Left ventricle myocardium inferior (tissue), 1 donor: ENCODE data around the gene PSIP1. TPM values are rescaled to one million over a fixed set of nuclear protein-coding genes. Genes with fewer than 3 reads are reported as not detected.

Experiments used
- DNase-seq: peaks from one replicate; pipeline ENCODE4 v3.0.0-alpha.2; 2020
- H3K27ac ChIP-seq: fragments of 200-600 bp; replicated peaks from 2 replicates; pipeline ENCODE4 v1.8.0; 2021
- H3K27me3 ChIP-seq: fragments of 200-600 bp; 2 replicates; pipeline ENCODE4 v1.8.0; 2021; ENCODE audit warnings: low read depth
- H3K36me3 ChIP-seq: fragments of 200-600 bp; 2 replicates; pipeline ENCODE4 v1.8.0; 2021
- H3K4me1 ChIP-seq: fragments of 200-600 bp; 2 replicates; pipeline ENCODE4 v1.8.0; 2021
- H3K4me3 ChIP-seq: fragments of 200-600 bp; 2 replicates; pipeline ENCODE4 v1.8.0; 2021; ENCODE audit warnings: mild to moderate bottlenecking, moderate library complexity
- H3K9me3 ChIP-seq: fragments of 200-600 bp; replicated peaks from 2 replicates; pipeline ENCODE4 v1.8.0; 2021
- intact Hi-C: fragments of 100-400 bp; cut with micrococcal nuclease; formaldehyde crosslinking; loops from one replicate; pipeline ENCODE4 v1.11.0; 2022
- total RNA-seq: library from RNA; stranded (reverse); fragmentation: NEBNext Ultra II Directional; extraction: Animal tissue kit (Norgen Biotek cat#: 25700); gene quantifications from one replicate; pipeline ENCODE4 v1.2.1, GENCODE V29; 2021
- TF ChIP-seq, protein P1 (sequence below): fragments of 200-600 bp; IDR thresholded peaks from 2 replicates; pipeline ENCODE4 v1.8.0; 2021; ENCODE audit warnings: antibody characterized with exemption, mild to moderate bottlenecking, borderline replicate concordance
- donor health status: DM: no; HTN: yes; CAD: no; lungs with severe emphysema.

Gene PSIP1
- total RNA-seq, 1 donor from 2014 or later: 22.5 TPM

- Histone ChIP-seq H3K27me3 (no peaks in the 10 kb centered on the region), H3K4me3 (no peak overlapping the region), H3K27ac (no peak overlapping the region), H3K4me1 (no peaks in the 10 kb centered on the region), H3K9me3 (no peaks in the 10 kb centered on the region), H3K36me3 (peaks cover 27% of the 10 kb centered on the region)
- DNase-seq: no peak
- intact Hi-C loops: no loop called here
- TF ChIP-seq, protein P1, sequence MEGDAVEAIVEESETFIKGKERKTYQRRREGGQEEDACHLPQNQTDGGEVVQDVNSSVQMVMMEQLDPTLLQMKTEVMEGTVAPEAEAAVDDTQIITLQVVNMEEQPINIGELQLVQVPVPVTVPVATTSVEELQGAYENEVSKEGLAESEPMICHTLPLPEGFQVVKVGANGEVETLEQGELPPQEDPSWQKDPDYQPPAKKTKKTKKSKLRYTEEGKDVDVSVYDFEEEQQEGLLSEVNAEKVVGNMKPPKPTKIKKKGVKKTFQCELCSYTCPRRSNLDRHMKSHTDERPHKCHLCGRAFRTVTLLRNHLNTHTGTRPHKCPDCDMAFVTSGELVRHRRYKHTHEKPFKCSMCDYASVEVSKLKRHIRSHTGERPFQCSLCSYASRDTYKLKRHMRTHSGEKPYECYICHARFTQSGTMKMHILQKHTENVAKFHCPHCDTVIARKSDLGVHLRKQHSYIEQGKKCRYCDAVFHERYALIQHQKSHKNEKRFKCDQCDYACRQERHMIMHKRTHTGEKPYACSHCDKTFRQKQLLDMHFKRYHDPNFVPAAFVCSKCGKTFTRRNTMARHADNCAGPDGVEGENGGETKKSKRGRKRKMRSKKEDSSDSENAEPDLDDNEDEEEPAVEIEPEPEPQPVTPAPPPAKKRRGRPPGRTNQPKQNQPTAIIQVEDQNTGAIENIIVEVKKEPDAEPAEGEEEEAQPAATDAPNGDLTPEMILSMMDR: no peak
Measured at GRCh38 chr9:15501803-15502202, 9.0 kb downstream of the PSIP1 start.

DNA sequence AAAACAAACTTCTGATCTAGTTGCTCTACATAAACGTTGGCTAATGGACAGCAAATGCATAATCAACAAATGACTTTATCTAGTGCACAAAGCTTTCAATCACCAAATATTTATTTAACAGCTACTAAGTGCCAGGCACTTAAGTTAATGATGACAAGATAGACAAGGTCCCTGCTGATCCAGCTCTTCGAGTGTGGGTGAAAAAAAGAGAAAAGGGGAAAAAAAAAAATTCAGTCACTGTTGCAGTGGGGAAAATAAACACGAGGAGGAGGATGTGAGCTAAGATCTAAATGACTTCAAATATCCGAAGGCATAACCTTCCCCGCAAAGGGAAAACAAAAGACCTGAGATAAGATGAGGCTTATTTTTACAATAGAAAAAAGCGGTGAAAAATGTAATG, 9.6 kb downstream of the PSIP1 start:
- DNase-seq: no peak
- Histone ChIP-seq H3K4me3 (no peak overlapping the region), H3K9me3 (no peaks in the 10 kb centered on the region), H3K36me3 (peaks cover 20% of the 10 kb centered on the region), H3K27ac (no peak overlapping the region), H3K27me3 (no peaks in the 10 kb centered on the region), H3K4me1 (no peaks in the 10 kb centered on the region)
- TF ChIP-seq, protein P1: no peak
- intact Hi-C loops: no loop called here

GRCh38 chr9:15499139-15499538, 11.6 kb downstream of the PSIP1 start:
- no peak overlapping the region for H3K4me3 ChIP-seq
- no peaks in the 10 kb centered on the region for H3K9me3 ChIP-seq
- DNase-seq: no peak
- H3K27me3 ChIP-seq: no peaks in the 10 kb centered on the region
- peaks cover under 1% of the 10 kb centered on the region for H3K36me3 ChIP-seq
- no peak overlapping the region for H3K27ac ChIP-seq
- intact Hi-C loops: loop anchor here (10.0 kb wide), 1 partner anchor 106 kb away; no protein-coding TSS in a partner anchor
- TF ChIP-seq, protein P1: no peak
- peaks cover 7% of the 10 kb centered on the region for H3K4me1 ChIP-seq

DNA sequence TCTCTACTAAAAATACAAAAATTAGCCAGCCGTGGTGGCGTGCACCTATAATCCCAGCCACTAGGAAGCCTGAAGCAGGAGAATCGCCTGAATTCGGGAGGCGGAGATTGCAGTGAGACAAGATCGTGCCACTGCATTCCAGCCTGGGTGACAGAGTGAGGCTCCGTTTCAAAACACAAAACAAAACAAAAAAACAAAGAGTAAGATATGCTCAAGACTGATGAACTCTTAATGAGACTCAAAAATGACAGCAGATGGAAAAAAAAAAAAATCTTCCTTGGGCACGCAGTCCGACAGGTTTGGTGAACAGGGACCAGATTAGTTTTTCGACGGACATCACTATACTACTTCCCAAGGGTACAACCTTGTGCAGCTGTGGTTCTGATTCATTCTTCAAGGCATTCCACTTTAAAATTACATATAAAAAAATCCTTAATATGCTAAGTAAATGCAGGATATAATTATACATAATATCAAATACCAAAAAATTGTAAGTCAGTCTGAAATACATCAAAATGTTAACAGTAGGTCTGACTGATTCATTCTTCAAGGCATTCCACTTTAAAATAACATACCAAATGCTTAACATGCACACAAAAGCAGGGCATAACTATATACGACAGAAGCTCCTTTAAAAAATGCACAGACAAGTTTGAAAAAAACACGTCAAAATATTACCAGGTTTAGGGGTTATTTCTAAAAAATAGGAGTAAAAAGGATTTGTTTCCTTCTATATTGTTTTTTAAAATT, 12.3 kb downstream of the PSIP1 start:
- no peaks in the 10 kb centered on the region for H3K36me3 ChIP-seq
- DNase-seq: no peak
- no peaks in the 10 kb centered on the region for H3K27me3 ChIP-seq
- peaks cover 7% of the 10 kb centered on the region for H3K4me1 ChIP-seq
- H3K27ac ChIP-seq: no peak overlapping the region
- TF ChIP-seq, protein P1: no peak
- H3K9me3 ChIP-seq: no peaks in the 10 kb centered on the region
- intact Hi-C loops: loop anchor here (10.0 kb wide), 1 partner anchor 106 kb away; no protein-coding TSS in a partner anchor
- no peak overlapping the region for H3K4me3 ChIP-seq

DNA sequence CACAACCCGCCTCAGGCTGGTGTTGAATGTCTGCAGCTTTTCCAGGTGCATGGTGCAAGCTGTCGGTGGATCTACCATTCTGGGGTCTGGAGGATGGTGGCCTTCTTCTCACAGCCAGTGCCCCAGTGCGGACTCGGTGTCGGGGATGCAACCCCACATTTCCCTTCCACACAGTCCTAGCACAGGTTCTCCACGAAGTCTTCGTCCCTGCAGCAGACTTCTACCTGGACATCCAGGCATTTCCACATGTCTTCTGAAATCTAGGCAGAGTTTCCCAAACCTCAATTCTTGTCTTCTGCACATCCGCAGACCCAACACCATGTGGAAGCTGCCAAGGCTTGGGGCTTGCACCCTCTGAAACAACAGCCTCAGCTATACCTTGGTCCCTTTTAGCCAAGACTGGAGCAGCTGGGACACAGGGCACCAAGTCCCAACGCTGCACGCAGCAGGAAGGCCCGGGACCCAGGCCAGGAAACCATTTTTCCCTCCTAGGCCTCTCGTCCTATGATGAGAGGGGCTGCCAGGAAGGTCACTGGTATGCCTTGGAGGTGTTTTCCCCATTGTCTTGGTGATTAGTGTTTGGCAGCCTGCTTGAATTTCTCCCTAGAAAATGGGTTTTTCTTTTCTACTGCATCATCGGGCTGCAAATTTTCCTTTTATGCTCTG, 18.2 kb downstream of the PSIP1 start:
- TF ChIP-seq, protein P1: no peak
- peaks cover 7% of the 10 kb centered on the region for H3K4me1 ChIP-seq
- intact Hi-C loops: loop anchor here (10.0 kb wide), 1 partner anchor 112 kb away; no protein-coding TSS in a partner anchor

More for the DNA sequence above, 18.2 kb downstream of the PSIP1 start:
- Histone ChIP-seq H3K27ac (no peak overlapping the region), H3K4me3 (no peak overlapping the region), H3K27me3 (no peaks in the 10 kb centered on the region), H3K9me3 (no peaks in the 10 kb centered on the region), H3K36me3 (peaks cover 5% of the 10 kb centered on the region)
- no peak for DNase-seq
